HEK293 (cell line): ENCODE data around the gene ZCCHC14.

Experiments used
- CTCF ChIA-PET: fragments of 350-600 bp; formaldehyde crosslinking; extraction: SDS; loops from one replicate; lab custom pipeline; 2021; ENCODE audit warnings: antibody characterized with exemption; lab: Yijun Ruan, JAX
- POLR2A ChIA-PET: fragments of 300-600 bp; formaldehyde crosslinking; extraction: SDS; loops from one replicate; lab custom pipeline; 2020; ENCODE audit warnings: antibody characterized with exemption, inconsistent platforms; lab: Yijun Ruan, JAX
- H3K27ac ChIP-seq: fragments of 200-500 bp; sonication (Bioruptor generic); 2 replicates; pipeline ENCODE4 v1.5.1; 2014; ENCODE audit warnings: low read depth, low read length, control low read depth, inconsistent platforms; ENCODE audit errors: extremely low read depth
- H3K36me3 ChIP-seq, 2 experiments: fragments of 200-500 bp in 1 of 2; sonication (Bioruptor generic) in 1 of 2; 1 replicate in 1 of 2; 2 replicates in 1 of 2; pipeline ENCODE4 v1.5.1; 2014 to 2017; ENCODE audit warnings: inconsistent platforms in 2 of 2, low read length in 2 of 2; ENCODE audit not compliant: control insufficient read depth in 2 of 2, insufficient read depth in 1 of 2
- H3K4me1 ChIP-seq: fragments of 200-500 bp; sonication (Bioruptor generic); 2 replicates; pipeline ENCODE4 v1.5.1; 2014; ENCODE audit warnings: mild to moderate bottlenecking, low read length, inconsistent platforms; ENCODE audit not compliant: control insufficient read depth, insufficient read depth
- H3K4me3 ChIP-seq: 2 replicates; pipeline ENCODE4 v1.5.1; 2011; ENCODE audit warnings: low read depth, mild to moderate bottlenecking, control low read depth, low read length, moderate library complexity
- H3K9me3 ChIP-seq: fragments of 200-500 bp; sonication (Bioruptor generic); 2 replicates; pipeline ENCODE4 v1.5.1; 2014; ENCODE audit warnings: low read depth, low read length, inconsistent platforms; ENCODE audit not compliant: control insufficient read depth, insufficient read depth
- BCL11A ChIP-seq: fragments of 450-650 bp; formaldehyde crosslinking; IDR thresholded peaks from 2 replicates; pipeline ENCODE4 v1.5.1; 2016; ENCODE audit warnings: low read depth, missing biosample characterization, missing genetic modification characterization
- GLI4 ChIP-seq: fragments of 450-650 bp; formaldehyde crosslinking; IDR thresholded peaks from 2 replicates; pipeline ENCODE4 v1.5.1; 2016; ENCODE audit warnings: missing biosample characterization, missing genetic modification characterization
- MEIS1 ChIP-seq: sonication (generic); formaldehyde crosslinking; IDR thresholded peaks from 2 replicates; pipeline ENCODE4 v1.8.1; 2022; ENCODE audit warnings: missing genetic modification reagents, mild to moderate bottlenecking, borderline replicate concordance
- RBAK ChIP-seq: fragments of 450-650 bp; formaldehyde crosslinking; IDR thresholded peaks from 2 replicates; pipeline ENCODE4 v1.5.1; 2016; ENCODE audit warnings: missing biosample characterization, missing genetic modification characterization
- REPIN1 ChIP-seq: fragments of 450-650 bp; formaldehyde crosslinking; IDR thresholded peaks from 2 replicates; pipeline ENCODE4 v1.5.1; 2017; ENCODE audit warnings: missing biosample characterization, missing genetic modification characterization, low read depth
- TCF7L2 ChIP-seq: IDR thresholded peaks from 2 replicates; pipeline ENCODE4 v1.6.1; 2011; ENCODE audit warnings: low read depth, mild to moderate bottlenecking, inconsistent platforms, low read length, moderate library complexity, borderline replicate concordance
- ZBTB20 ChIP-seq: fragments of 450-650 bp; formaldehyde crosslinking; IDR thresholded peaks from 2 replicates; pipeline ENCODE4 v1.5.1; 2016; ENCODE audit warnings: missing biosample characterization, missing genetic modification characterization
- ZNF10 ChIP-seq: fragments of 450-650 bp; formaldehyde crosslinking; IDR thresholded peaks from 2 replicates; pipeline ENCODE4 v1.5.1; 2017; ENCODE audit warnings: missing biosample characterization, missing genetic modification characterization
- ZNF146 ChIP-seq: fragments of 450-650 bp; formaldehyde crosslinking; IDR thresholded peaks from 2 replicates; pipeline ENCODE4 v1.5.1; 2016; ENCODE audit warnings: missing biosample characterization, missing genetic modification characterization
- ZNF169 ChIP-seq: fragments of 450-650 bp; formaldehyde crosslinking; IDR thresholded peaks from 2 replicates; pipeline ENCODE4 v1.5.1; 2016; ENCODE audit warnings: missing biosample characterization, missing genetic modification characterization
- ZNF302 ChIP-seq: fragments of 450-650 bp; formaldehyde crosslinking; IDR thresholded peaks from 2 replicates; pipeline ENCODE4 v1.5.1; 2016; ENCODE audit warnings: missing biosample characterization, missing genetic modification characterization, low read depth
- ZNF350 ChIP-seq: fragments of 450-650 bp; formaldehyde crosslinking; IDR thresholded peaks from 2 replicates; pipeline ENCODE4 v1.5.0; 2017; ENCODE audit warnings: missing biosample characterization, mild to moderate bottlenecking, missing genetic modification characterization
- ZNF521 ChIP-seq: fragments of 450-650 bp; formaldehyde crosslinking; IDR thresholded peaks from 2 replicates; pipeline ENCODE4 v1.5.1; 2017; ENCODE audit warnings: missing biosample characterization, mild to moderate bottlenecking, missing genetic modification characterization
- ZNF600 ChIP-seq: fragments of 450-650 bp; formaldehyde crosslinking; IDR thresholded peaks from 2 replicates; pipeline ENCODE4 v1.5.1; 2016; ENCODE audit warnings: missing biosample characterization, missing genetic modification characterization
- ZNF623 ChIP-seq: fragments of 450-650 bp; formaldehyde crosslinking; IDR thresholded peaks from 2 replicates; pipeline ENCODE4 v1.5.1; 2016; ENCODE audit warnings: missing biosample characterization, missing genetic modification characterization
- ZNF747 ChIP-seq: fragments of 450-650 bp; formaldehyde crosslinking; IDR thresholded peaks from 2 replicates; pipeline ENCODE4 v1.5.1; 2016; ENCODE audit warnings: missing biosample characterization, missing genetic modification characterization
- ZSCAN23 ChIP-seq: fragments of 450-650 bp; formaldehyde crosslinking; IDR thresholded peaks from 2 replicates; pipeline ENCODE4 v1.5.1; 2016; ENCODE audit warnings: missing biosample characterization, missing genetic modification characterization
- TF ChIP-seq, protein P1 (sequence below): fragments of 450-650 bp; formaldehyde crosslinking; IDR thresholded peaks from 2 replicates; pipeline ENCODE4 v1.5.1; 2016; ENCODE audit warnings: missing biosample characterization, missing genetic modification characterization
- TF ChIP-seq, protein P2 (sequence below): fragments of 450-650 bp; formaldehyde crosslinking; IDR thresholded peaks from 2 replicates; pipeline ENCODE4 v1.5.1; 2016; ENCODE audit warnings: missing biosample characterization, missing genetic modification characterization
- TF ChIP-seq, protein P3 (sequence below): fragments of 450-650 bp; formaldehyde crosslinking; IDR thresholded peaks from 2 replicates; pipeline ENCODE4 v1.5.1; 2016; ENCODE audit warnings: missing biosample characterization, missing genetic modification characterization

Gene ZCCHC14

DNA sequence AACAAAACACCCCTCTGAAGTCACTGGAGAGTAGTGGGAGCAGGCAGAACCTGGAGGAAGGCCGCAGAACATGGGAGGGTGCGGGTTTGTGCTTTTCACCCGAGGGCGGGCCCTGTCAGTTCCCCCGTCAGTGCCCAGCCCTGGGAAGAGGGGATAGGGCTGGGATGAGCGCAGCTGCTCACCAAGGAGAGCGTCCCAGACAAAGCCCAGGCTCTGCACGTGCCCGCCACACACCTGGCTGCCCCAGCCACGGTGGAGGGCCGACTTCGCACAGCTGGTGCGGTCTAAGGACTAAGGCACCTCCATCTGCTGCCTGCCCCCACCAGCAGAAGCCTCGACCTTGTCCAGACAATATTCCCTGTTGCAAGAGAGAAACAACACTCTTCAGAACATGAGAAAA lies 39.5 kb downstream of the ZCCHC14 start (continued):
- TF ChIP-seq, protein P1, sequence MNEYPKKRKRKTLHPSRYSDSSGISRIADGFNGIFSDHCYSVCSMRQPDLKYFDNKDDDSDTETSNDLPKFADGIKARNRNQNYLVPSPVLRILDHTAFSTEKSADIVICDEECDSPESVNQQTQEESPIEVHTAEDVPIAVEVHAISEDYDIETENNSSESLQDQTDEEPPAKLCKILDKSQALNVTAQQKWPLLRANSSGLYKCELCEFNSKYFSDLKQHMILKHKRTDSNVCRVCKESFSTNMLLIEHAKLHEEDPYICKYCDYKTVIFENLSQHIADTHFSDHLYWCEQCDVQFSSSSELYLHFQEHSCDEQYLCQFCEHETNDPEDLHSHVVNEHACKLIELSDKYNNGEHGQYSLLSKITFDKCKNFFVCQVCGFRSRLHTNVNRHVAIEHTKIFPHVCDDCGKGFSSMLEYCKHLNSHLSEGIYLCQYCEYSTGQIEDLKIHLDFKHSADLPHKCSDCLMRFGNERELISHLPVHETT (tag by site-specific recombination): no peak
- no peak for TF ChIP-seq ZNF521 (tag by site-specific recombination)

DNA sequence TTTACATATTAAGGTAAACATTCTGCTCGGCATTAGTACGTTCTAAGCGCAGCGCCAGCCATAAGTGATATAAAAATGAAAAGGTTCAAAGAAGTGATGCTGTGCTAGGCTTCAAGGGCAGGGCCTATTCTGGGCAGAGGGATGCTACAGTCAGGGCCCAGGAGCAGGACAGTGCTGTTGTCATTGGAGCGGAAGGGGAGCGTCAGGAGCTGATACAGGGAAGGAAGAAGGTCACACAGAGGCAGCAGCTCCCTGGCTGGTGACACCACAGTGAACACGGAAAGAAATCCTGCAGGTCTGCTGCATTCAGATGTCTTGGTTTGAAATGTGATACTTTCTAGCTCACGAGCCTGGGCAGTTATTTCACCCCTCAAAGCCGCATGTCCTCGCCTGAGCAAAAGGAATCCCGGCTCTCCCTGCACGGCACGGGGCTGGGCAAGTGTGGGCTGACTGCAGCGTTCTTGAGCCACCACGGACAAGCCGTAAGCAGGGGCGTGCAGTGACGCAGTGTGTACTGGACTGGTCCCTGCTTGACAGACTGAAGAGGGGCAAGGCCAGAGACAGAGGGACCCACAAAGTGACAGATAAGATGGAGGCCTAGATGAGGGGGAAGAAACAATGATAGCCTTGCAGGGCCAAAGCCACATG lies 41.1 kb downstream of the ZCCHC14 start:
- CTCF ChIA-PET: interaction anchor here (1.6 kb wide), 1 partner anchor 185 kb away, joined by 6 read pairs; no protein-coding TSS in a partner anchor
- no peak overlapping the region for H3K27ac ChIP-seq
- TF ChIP-seq ZNF10 (tag by site-specific recombination) (no peak), MEIS1 (CRISPR knock-in tag) (no peak), ZNF146 (tag by site-specific recombination) (no peak), ZBTB20 (tag by site-specific recombination) (no peak), RBAK (tag by site-specific recombination) (no peak), TCF7L2 (no peak), REPIN1 (no peak), GLI4 (tag by site-specific recombination) (no peak), BCL11A (tag by site-specific recombination) (no peak), ZSCAN23 (no peak)
- TF ChIP-seq, protein P2, sequence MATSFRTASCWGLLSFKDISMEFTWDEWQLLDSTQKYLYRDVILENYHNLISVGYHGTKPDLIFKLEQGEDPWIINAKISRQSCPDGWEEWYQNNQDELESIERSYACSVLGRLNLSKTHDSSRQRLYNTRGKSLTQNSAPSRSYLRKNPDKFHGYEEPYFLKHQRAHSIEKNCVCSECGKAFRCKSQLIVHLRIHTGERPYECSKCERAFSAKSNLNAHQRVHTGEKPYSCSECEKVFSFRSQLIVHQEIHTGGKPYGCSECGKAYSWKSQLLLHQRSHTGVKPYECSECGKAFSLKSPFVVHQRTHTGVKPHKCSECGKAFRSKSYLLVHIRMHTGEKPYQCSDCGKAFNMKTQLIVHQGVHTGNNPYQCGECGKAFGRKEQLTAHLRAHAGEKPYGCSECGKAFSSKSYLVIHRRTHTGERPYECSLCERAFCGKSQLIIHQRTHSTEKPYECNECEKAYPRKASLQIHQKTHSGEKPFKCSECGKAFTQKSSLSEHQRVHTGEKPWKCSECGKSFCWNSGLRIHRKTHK (tag by site-specific recombination): no peak
- TF ChIP-seq, protein P3, sequence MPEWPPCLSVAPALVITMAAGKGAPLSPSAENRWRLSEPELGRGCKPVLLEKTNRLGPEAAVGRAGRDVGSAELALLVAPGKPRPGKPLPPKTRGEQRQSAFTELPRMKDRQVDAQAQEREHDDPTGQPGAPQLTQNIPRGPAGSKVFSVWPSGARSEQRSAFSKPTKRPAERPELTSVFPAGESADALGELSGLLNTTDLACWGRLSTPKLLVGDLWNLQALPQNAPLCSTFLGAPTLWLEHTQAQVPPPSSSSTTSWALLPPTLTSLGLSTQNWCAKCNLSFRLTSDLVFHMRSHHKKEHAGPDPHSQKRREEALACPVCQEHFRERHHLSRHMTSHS: no peak
- H3K36me3 ChIP-seq: peaks cover 23 to 67% of the 10 kb centered on the region in 2 experiments; a peak in 2 of 3 replicates
- no peaks in the 10 kb centered on the region for H3K9me3 ChIP-seq
- H3K4me3 ChIP-seq: no peak overlapping the region
- H3K4me1 ChIP-seq: no peaks in the 10 kb centered on the region
- POLR2A ChIA-PET: no interaction called here

DNA sequence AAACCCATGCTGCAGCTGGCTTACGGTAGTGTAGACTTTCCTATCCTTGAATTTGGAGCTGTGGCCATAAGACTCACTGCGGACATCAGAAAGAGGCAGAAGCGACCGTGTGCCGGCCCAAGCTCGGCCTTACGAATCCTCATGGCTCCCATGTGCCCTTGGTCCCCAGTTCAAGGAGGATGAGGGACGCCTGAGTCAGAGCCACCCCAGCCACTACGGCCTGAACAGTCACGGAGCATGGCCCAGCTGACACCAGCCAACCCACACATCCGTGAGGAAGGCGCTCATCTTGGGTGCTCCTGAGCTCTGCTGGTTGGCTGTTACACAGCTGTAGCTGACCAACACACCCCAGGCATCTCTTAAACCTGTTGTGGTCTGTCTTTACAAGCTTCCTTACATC lies 44.0 kb downstream of the ZCCHC14 start:
- Histone ChIP-seq H3K4me3 (no peak overlapping the region), H3K27ac (no peak overlapping the region), H3K9me3 (no peaks in the 10 kb centered on the region)
- no peak for TF ChIP-seq ZNF169
- no peak for TF ChIP-seq GLI4 (tag by site-specific recombination)
- TF ChIP-seq ZNF600 (tag by site-specific recombination): no peak
- no peak for TF ChIP-seq ZNF623 (tag by site-specific recombination)
- no peak for TF ChIP-seq ZNF302 (tag by site-specific recombination)
- TF ChIP-seq ZNF350 (tag by site-specific recombination): no peak
- no peak for TF ChIP-seq ZNF747 (tag by site-specific recombination)
- TF ChIP-seq, all 188 proteins: peak for 0
- POLR2A ChIA-PET: interaction anchor here (0.6 kb wide), 1 partner anchor 14 kb away, joined by 9 read pairs; no protein-coding TSS in a partner anchor
- H3K4me1 ChIP-seq: no peaks in the 10 kb centered on the region
- peaks cover 27 to 67% of the 10 kb centered on the region in 2 experiments for H3K36me3 ChIP-seq
- CTCF ChIA-PET: interaction anchor here (0.5 to 1.2 kb wide), 3 partner anchors 12 to 611 kb away, joined by 3 to 4 read pairs (median 3); no protein-coding TSS in a partner anchor
